DOHH2 (cell line): ENCODE measurements around the gene CA9.

Experiments used
- H3F3A ChIP-seq: fragments of 200-600 bp; sonication (generic), shearing (Covaris generic); 2 replicates; pipeline ENCODE4 v1.6.0; 2016; ENCODE audit warnings: antibody characterized with exemption, mild to moderate bottlenecking; ENCODE audit not compliant: control insufficient read depth, insufficient read depth
- H3K27ac ChIP-seq: fragments of 200-600 bp; sonication (generic); 2 replicates; pipeline ENCODE4 v1.5.1; 2014; ENCODE audit warnings: low read depth, mild to moderate bottlenecking, low read length, moderate library complexity
- H3K27me3 ChIP-seq: fragments of 200-600 bp; sonication (generic); 2 replicates; pipeline ENCODE4 v1.6.1; 2014; ENCODE audit warnings: mild to moderate bottlenecking, low read length, mixed read lengths; ENCODE audit not compliant: control insufficient read depth
- H3K36me3 ChIP-seq: fragments of 200-600 bp; sonication (generic); 2 replicates; pipeline ENCODE4 v1.6.1; 2014; ENCODE audit warnings: mild to moderate bottlenecking, low read length, moderate library complexity, mixed read lengths; ENCODE audit not compliant: control insufficient read depth
- H3K4me1 ChIP-seq: fragments of 200-600 bp; sonication (generic); 2 replicates; pipeline ENCODE4 v1.6.1; 2014; ENCODE audit warnings: mild to moderate bottlenecking, low read length, mixed read lengths; ENCODE audit not compliant: control insufficient read depth
- H3K4me2 ChIP-seq: fragments of 200-600 bp; sonication (generic); 2 replicates; pipeline ENCODE4 v1.6.0; 2014; ENCODE audit warnings: mild to moderate bottlenecking, low read length, moderate library complexity
- H3K4me3 ChIP-seq: fragments of 200-600 bp; sonication (generic); 2 replicates; pipeline ENCODE4 v1.5.1; 2014; ENCODE audit warnings: mild to moderate bottlenecking, low read length, mixed read lengths
- H3K79me2 ChIP-seq: fragments of 200-600 bp; sonication (generic); 2 replicates; pipeline ENCODE4 v1.6.1; 2014; ENCODE audit warnings: mild to moderate bottlenecking, low read length, mixed read lengths; ENCODE audit not compliant: control insufficient read depth
- H3K9me2 ChIP-seq: fragments of 200-600 bp; sonication (generic); replicated peaks from 2 replicates; pipeline ENCODE4 v1.6.1; 2014; ENCODE audit warnings: mild to moderate bottlenecking, low read length, mixed read lengths; ENCODE audit not compliant: control insufficient read depth
- H3K9me3 ChIP-seq: fragments of 200-600 bp; sonication (generic); 2 replicates; pipeline ENCODE4 v1.6.1; 2014; ENCODE audit warnings: antibody characterized with exemption, low read length, mixed read lengths; ENCODE audit not compliant: control insufficient read depth, insufficient read depth
- H4K20me1 ChIP-seq: fragments of 200-600 bp; sonication (generic); 2 replicates; pipeline ENCODE4 v1.6.0; 2014; ENCODE audit warnings: low read depth, mild to moderate bottlenecking, antibody characterized with exemption, low read length, moderate library complexity; ENCODE audit not compliant: control insufficient read depth, insufficient read depth
- CTCF ChIP-seq: fragments of 200-600 bp; sonication (generic); IDR thresholded peaks from one replicate; pipeline ENCODE4 v1.5.1; 2014; ENCODE audit warnings: antibody characterized with exemption, mild to moderate bottlenecking, low read depth, low read length; ENCODE audit not compliant: poor library complexity, severe bottlenecking
- EZH2phosphoT487 ChIP-seq: fragments of 200-600 bp; sonication (generic); IDR thresholded peaks from 2 replicates; pipeline ENCODE4 v1.6.1; 2017; ENCODE audit warnings: borderline replicate concordance, mild to moderate bottlenecking, antibody characterized with exemption, low read length, moderate library complexity, mixed read lengths

Gene CA9

GRCh38 chr9:35712762-35713400, 39.2 kb downstream of the CA9 start:
- Histone ChIP-seq H3K36me3 (peaks cover 89% of the 10 kb centered on the region), H3K4me1 (no peaks in the 10 kb centered on the region), H3K27me3 (no peaks in the 10 kb centered on the region), H3K4me2 (no peak overlapping the region), H3K4me3 (no peak overlapping the region), H3K9me3 (no peaks in the 10 kb centered on the region), H3K9me2 (no peaks in the 10 kb centered on the region), H3K27ac (no peak overlapping the region), H3F3A (no peaks in the 10 kb centered on the region), H4K20me1 (no peaks in the 10 kb centered on the region), H3K79me2 (no peaks in the 10 kb centered on the region)
- TF ChIP-seq CTCF (no peak), EZH2phosphoT487 (no peak)

- H3K27ac ChIP-seq: no peak overlapping the region
- no peaks in the 10 kb centered on the region for H3F3A ChIP-seq
- H3K9me3 ChIP-seq: no peaks in the 10 kb centered on the region
- H3K36me3 ChIP-seq: peaks cover 89% of the 10 kb centered on the region
- H3K79me2 ChIP-seq: no peaks in the 10 kb centered on the region
- no peaks in the 10 kb centered on the region for H3K9me2 ChIP-seq
- TF ChIP-seq CTCF (no peak), EZH2phosphoT487 (no peak)
- no peaks in the 10 kb centered on the region for H3K4me1 ChIP-seq
- H3K27me3 ChIP-seq: no peaks in the 10 kb centered on the region
- H3K4me2 ChIP-seq: no peak overlapping the region
- H3K4me3 ChIP-seq: no peak overlapping the region
- no peaks in the 10 kb centered on the region for H4K20me1 ChIP-seq
Observed at GRCh38 chr9:35713578-35713977, 39.9 kb downstream of the CA9 start.

- no peaks in the 10 kb centered on the region for H3K4me1 ChIP-seq
- no peak overlapping the region for H3K4me2 ChIP-seq
- H3K27ac ChIP-seq: no peak overlapping the region
- no peaks in the 10 kb centered on the region for H3K9me3 ChIP-seq
- H3K79me2 ChIP-seq: no peaks in the 10 kb centered on the region
- H3K4me3 ChIP-seq: no peak overlapping the region
- H4K20me1 ChIP-seq: no peaks in the 10 kb centered on the region
- no peaks in the 10 kb centered on the region for H3K27me3 ChIP-seq
- TF ChIP-seq CTCF (no peak), EZH2phosphoT487 (no peak)
- H3F3A ChIP-seq: no peaks in the 10 kb centered on the region
- peaks cover 89% of the 10 kb centered on the region for H3K36me3 ChIP-seq
- H3K9me2 ChIP-seq: no peaks in the 10 kb centered on the region
Observed at GRCh38 chr9:35714123-35714522, 40.4 kb downstream of the CA9 start.
